IPS DF 4.7 (cell line): ENCODE measurements around the gene PHC2.
"Not testable (repeated sequence)": the region's sequence is repeated elsewhere in the genome, so short reads cannot be mapped to it uniquely, and the experiment has no call there.

Experiments
- DNase-seq: peaks from one replicate; pipeline ENCODE4 v3.0.0-alpha.2; 2013; ENCODE audit warnings: low spot score; ENCODE audit errors: extremely low read depth

The PHC2 gene

GRCh38 chr1:33295450-33296081, 135.3 kb downstream of the PHC2 start:
- peak; percentile 80 for DNase-seq

- no peak for DNase-seq
These were observed 135.9 kb downstream of the PHC2 start for GRCh38 chr1:33295023-33295422.

GRCh38 chr1:33294071-33295010, 136.6 kb downstream of the PHC2 start:
- no peak for DNase-seq

GRCh38 chr1:33292726-33293340, 138.1 kb downstream of the PHC2 start:
- DNase-seq = no peak

GRCh38 chr1:33290615-33291014, 140.3 kb downstream of the PHC2 start:
- DNase-seq = not testable (repeated sequence)

GRCh38 chr1:33289858-33290154, 141.1 kb downstream of the PHC2 start:
- no peak for DNase-seq

- DNase-seq = no peak
These were observed 141.7 kb downstream of the PHC2 start for GRCh38 chr1:33288976-33289857.

GRCh38 chr1:33287317-33287716, 143.6 kb downstream of the PHC2 start:
- DNase-seq = no peak

- DNase-seq = no peak
These were observed 144.3 kb downstream of the PHC2 start for GRCh38 chr1:33286451-33287185.

GRCh38 chr1:33284049-33284448, 146.8 kb downstream of the PHC2 start:
- DNase-seq = no peak

- DNase-seq = no peak
These were observed 148.1 kb downstream of the PHC2 start for GRCh38 chr1:33282791-33283190.

- no peak for DNase-seq
These were observed 149.2 kb downstream of the PHC2 start for GRCh38 chr1:33281554-33282303.

GRCh38 chr1:33280091-33280661, 150.7 kb downstream of the PHC2 start:
- no peak for DNase-seq

- DNase-seq = no peak
These were observed 153.3 kb downstream of the PHC2 start for GRCh38 chr1:33277488-33278084.

- no peak for DNase-seq
These were observed 154.2 kb downstream of the PHC2 start for GRCh38 chr1:33276573-33277298.

- DNase-seq = no peak
These were observed 155.0 kb downstream of the PHC2 start for GRCh38 chr1:33275706-33276572.

GRCh38 chr1:33275195-33275594, 155.7 kb downstream of the PHC2 start:
- DNase-seq = no peak

GRCh38 chr1:33274446-33274845, 156.4 kb downstream of the PHC2 start:
- DNase-seq = no peak
